Smooth muscle cell (in vitro differentiated cells): ENCODE measurements around the gene ABAT. TPM values are rescaled to one million over a fixed set of nuclear protein-coding genes. Genes with fewer than 3 reads are reported as not detected.

ENCODE experiments used
- DNase-seq: peaks from one replicate; lab custom pipeline; 2025; ENCODE audit not compliant: unreplicated experiment; lab: John Stamatoyannopoulos, UW
- H2AFZ ChIP-seq: fragments of 200-600 bp; sonication (generic); 2 replicates; pipeline ENCODE4 v1.6.0; 2016; ENCODE audit warnings: antibody characterized with exemption, low read depth, mild to moderate bottlenecking
- H3F3A ChIP-seq: fragments of 200-600 bp; sonication (generic); 2 replicates; pipeline ENCODE4 v1.6.0; 2017; ENCODE audit warnings: antibody characterized with exemption, low read depth
- H3K27ac ChIP-seq: fragments of 200-600 bp; sonication (generic); 2 replicates; pipeline ENCODE4 v1.5.1; 2016; ENCODE audit warnings: low read depth, mild to moderate bottlenecking
- H3K27me3 ChIP-seq: fragments of 200-600 bp; sonication (generic); 2 replicates; pipeline ENCODE4 v1.6.1; 2016; ENCODE audit warnings: low read depth, mild to moderate bottlenecking
- H3K36me3 ChIP-seq: fragments of 200-600 bp; sonication (generic); 2 replicates; pipeline ENCODE4 v1.5.1; 2016; ENCODE audit warnings: low read depth
- H3K4me1 ChIP-seq: fragments of 200-600 bp; sonication (generic); 2 replicates; pipeline ENCODE4 v1.5.1; 2016; ENCODE audit warnings: low read depth
- H3K4me2 ChIP-seq: fragments of 200-600 bp; sonication (generic); 2 replicates; pipeline ENCODE4 v1.6.0; 2016; ENCODE audit warnings: mild to moderate bottlenecking
- H3K4me3 ChIP-seq: fragments of 200-600 bp; sonication (generic); 2 replicates; pipeline ENCODE4 v1.5.1; 2016; ENCODE audit warnings: mild to moderate bottlenecking
- H3K79me2 ChIP-seq: fragments of 200-600 bp; sonication (generic); 2 replicates; pipeline ENCODE4 v1.6.0; 2016; ENCODE audit warnings: low read depth, mild to moderate bottlenecking
- H3K9ac ChIP-seq: fragments of 200-600 bp; sonication (generic); 2 replicates; pipeline ENCODE4 v1.6.0; 2016; ENCODE audit warnings: low read depth
- H3K9me3 ChIP-seq: fragments of 200-600 bp; sonication (generic); replicated peaks from 2 replicates; pipeline ENCODE4 v1.5.1; 2016; ENCODE audit warnings: low read depth
- H4K20me1 ChIP-seq: fragments of 200-600 bp; sonication (generic); 2 replicates; pipeline ENCODE4 v1.6.0; 2016; ENCODE audit warnings: low read depth
- CTCF ChIP-seq: fragments of 200-600 bp; sonication (generic); IDR thresholded peaks from 2 replicates; pipeline ENCODE4 v1.5.1; 2017; ENCODE audit warnings: borderline replicate concordance, mild to moderate bottlenecking, antibody characterized with exemption; ENCODE audit not compliant: insufficient read depth, poor library complexity, severe bottlenecking
- WGBS: methylation state at CpG from one replicate; pipeline ENCODE4 v1.1.7; 2016; ENCODE audit warnings: low lambda C conversion rate; 5-methylcytosine and 5-hydroxymethylcytosine counted together
- polyA plus RNA-seq: library from polyadenylated mRNA; unstranded; fragments of >200 nt; fragmentation: Nextera tagmentation; extraction: Ambion mirVana; gene quantifications from 2 replicates; pipeline ENCODE4 v1.2.1, GENCODE V29; 2016
- total RNA-seq: library from RNA; depleted of rRNA; stranded (reverse); fragments of >200 nt; gene quantifications from 2 replicates; pipeline ENCODE4 v1.2.3, GENCODE V29; 2014

The ABAT gene
- total and polyA plus RNA-seq, 2 experiments from 2014 or later = 9.2 to 11.3 TPM

GRCh38 chr16:8717469-8717868 is 43.1 kb downstream of the ABAT start:
- Histone ChIP-seq H4K20me1 (peaks cover 5% of the 10 kb centered on the region), H3K4me1 (peaks cover 11% of the 10 kb centered on the region), H3K9ac (no peak overlapping the region), H3K4me3 (no peak overlapping the region), H3K27me3 (no peaks in the 10 kb centered on the region), H2AFZ (no peak overlapping the region), H3F3A (no peaks in the 10 kb centered on the region), H3K27ac (no peak overlapping the region), H3K79me2 (no peaks in the 10 kb centered on the region), H3K36me3 (no peaks in the 10 kb centered on the region), H3K4me2 (no peak overlapping the region), H3K9me3 (no peaks in the 10 kb centered on the region)
- DNase-seq = no peak
- 100% methylated on average over 2 of the region's 2 CpGs for WGBS
- TF ChIP-seq CTCF = no peak

- no peak for TF ChIP-seq CTCF
- no peak for DNase-seq
- Histone ChIP-seq H3K4me2 (no peak overlapping the region), H2AFZ (no peak overlapping the region), H3K4me1 (peaks cover 7% of the 10 kb centered on the region), H3K4me3 (no peak overlapping the region), H3K79me2 (no peaks in the 10 kb centered on the region), H3K9me3 (no peaks in the 10 kb centered on the region), H3K27me3 (no peaks in the 10 kb centered on the region), H3K9ac (no peak overlapping the region), H4K20me1 (peaks cover 5% of the 10 kb centered on the region), H3K27ac (no peak overlapping the region), H3K36me3 (no peaks in the 10 kb centered on the region), H3F3A (no peaks in the 10 kb centered on the region)
- WGBS = 95% methylated on average over 5 of the region's 5 CpGs
These were observed 43.5 kb downstream of the ABAT start for GRCh38 chr16:8717892-8718415.

- 90% methylated on average over 19 of the region's 19 CpGs for WGBS
- Histone ChIP-seq H4K20me1 (peaks cover 5% of the 10 kb centered on the region), H3K9me3 (no peaks in the 10 kb centered on the region), H3F3A (no peaks in the 10 kb centered on the region), H3K36me3 (no peaks in the 10 kb centered on the region), H2AFZ (no peak overlapping the region), H3K27ac (no peak overlapping the region), H3K27me3 (no peaks in the 10 kb centered on the region), H3K9ac (no peak overlapping the region), H3K4me3 (no peak overlapping the region), H3K4me1 (no peaks in the 10 kb centered on the region), H3K4me2 (no peak overlapping the region), H3K79me2 (no peaks in the 10 kb centered on the region)
- no peak for TF ChIP-seq CTCF
- DNase-seq = no peak
These were observed 44.6 kb downstream of the ABAT start for GRCh38 chr16:8718851-8719680.
